HPDE6-E6E7 (cell line): ENCODE measurements around the gene TSC22D1.

Source experiments
- DNase-seq: peaks from one replicate; pipeline ENCODE4 v3.0.0; 2011; ENCODE audit warnings: missing footprints; ENCODE audit errors: extremely low spot score

The TSC22D1 gene

GRCh38 chr13:44406617-44407016 lies 169.5 kb downstream of the TSC22D1 start:
- no peak for DNase-seq

GRCh38 chr13:44404261-44405132 lies 171.6 kb downstream of the TSC22D1 start:
- no peak for DNase-seq

GRCh38 chr13:44403461-44404056 lies 172.6 kb downstream of the TSC22D1 start:
- no peak for DNase-seq

GRCh38 chr13:44402899-44403445 lies 173.2 kb downstream of the TSC22D1 start:
- DNase-seq = no peak

GRCh38 chr13:44401577-44401976 lies 174.6 kb downstream of the TSC22D1 start:
- DNase-seq = no peak

GRCh38 chr13:44400736-44401135 lies 175.4 kb downstream of the TSC22D1 start:
- DNase-seq = no peak

- DNase-seq = no peak
Measured at GRCh38 chr13:44399074-44399473, 177.1 kb downstream of the TSC22D1 start.

GRCh38 chr13:44398606-44399005 lies 177.5 kb downstream of the TSC22D1 start:
- no peak for DNase-seq

GRCh38 chr13:44397766-44398223 lies 178.3 kb downstream of the TSC22D1 start:
- no peak for DNase-seq

- DNase-seq = no peak
Measured at GRCh38 chr13:44396701-44397580, 179.2 kb downstream of the TSC22D1 start.

GRCh38 chr13:44395976-44396694 lies 180.0 kb downstream of the TSC22D1 start:
- DNase-seq = no peak

GRCh38 chr13:44394658-44395057 lies 181.5 kb downstream of the TSC22D1 start:
- no peak for DNase-seq

- no peak for DNase-seq
Measured at GRCh38 chr13:44393391-44393790, 182.7 kb downstream of the TSC22D1 start.

GRCh38 chr13:44389876-44390275 lies 186.3 kb downstream of the TSC22D1 start:
- no peak for DNase-seq

- DNase-seq = no peak
Measured at GRCh38 chr13:44389060-44389666, 187.0 kb downstream of the TSC22D1 start.

GRCh38 chr13:44388427-44389059 lies 187.6 kb downstream of the TSC22D1 start:
- no peak for DNase-seq

GRCh38 chr13:44386913-44387556 lies 189.1 kb downstream of the TSC22D1 start:
- no peak for DNase-seq

GRCh38 chr13:44385847-44386246 lies 190.3 kb downstream of the TSC22D1 start:
- no peak for DNase-seq

GRCh38 chr13:44385401-44385800 lies 190.7 kb downstream of the TSC22D1 start:
- no peak for DNase-seq

GRCh38 chr13:44384778-44385177 lies 191.4 kb downstream of the TSC22D1 start:
- DNase-seq = no peak
